Measurements from ENCODE around the gene CDC6. TPM values are rescaled to one million over a fixed set of nuclear protein-coding genes. Genes with fewer than 3 reads are reported as not detected.

CDC6 gene
- total and polyA plus RNA-seq, 2 of the 8 experiments (the other 6 are each of a cell fraction or from before 2014, with no cell fraction given) = 50.5 to 140 TPM

DNA sequence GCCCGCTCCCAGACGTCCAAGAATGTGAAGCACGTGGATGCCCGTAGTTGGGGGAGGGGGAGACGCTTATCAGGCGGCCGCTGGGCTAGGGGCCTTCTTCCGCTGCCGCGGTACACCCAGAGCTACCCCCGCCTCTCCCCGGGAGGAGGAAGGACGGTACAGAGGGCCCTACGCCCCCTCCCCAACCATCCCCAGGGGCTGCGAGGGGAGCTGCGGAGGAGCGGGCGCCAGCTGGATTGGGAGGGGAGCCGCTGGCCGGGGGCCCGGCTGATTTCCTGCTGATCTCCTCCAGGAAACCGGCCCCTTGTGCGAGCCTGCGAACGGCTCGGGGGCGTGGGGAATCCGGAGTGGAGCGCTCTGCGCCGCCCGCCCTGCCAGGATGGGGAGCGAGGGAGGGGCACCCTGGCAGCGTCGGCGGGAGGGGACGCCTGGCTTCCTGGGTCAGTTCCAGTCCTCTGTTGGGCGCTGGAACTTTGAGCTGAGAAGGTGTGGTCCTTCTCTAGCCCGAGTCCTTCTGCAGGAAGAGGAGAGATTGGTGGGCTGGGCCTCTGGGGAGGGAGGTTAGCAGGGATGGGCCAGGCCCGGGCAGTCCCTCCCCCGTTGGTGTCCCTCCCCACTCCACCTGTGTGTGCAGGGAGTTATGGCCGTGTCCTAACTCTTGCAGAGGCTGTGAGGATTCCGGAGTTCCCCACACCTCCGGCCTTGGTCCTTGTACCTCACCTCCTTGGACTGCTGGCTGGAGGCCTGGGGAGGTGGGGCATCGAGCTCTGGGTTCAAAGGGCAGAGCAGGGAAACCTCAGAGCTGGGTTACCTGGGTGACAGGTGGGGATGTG, 57.7 kb downstream of the CDC6 start (continued):
- TF ChIP-seq FOSL1 (IDR thresholded peaks at IDR 0.05; ENCODE audit: insufficient read depth, low read depth, low read length) (no peak), RBBP5 (IDR thresholded peaks at IDR 0.05; ENCODE audit: borderline replicate concordance, low read depth, low read length) (no peak), GABPA (IDR thresholded peaks at IDR 0.05; ENCODE audit: borderline replicate concordance, insufficient read depth, low read length) (no peak), RNF2 (IDR thresholded peaks at IDR 0.05; ENCODE audit: borderline replicate concordance, low read depth, low read length, missing control alignments, poor library complexity, severe bottlenecking) (no peak), ASH2L (IDR thresholded peaks at IDR 0.05; ENCODE audit: low read length) (peak; percentile 86), KDM4A (IDR thresholded peaks at IDR 0.05; ENCODE audit: low read depth, low read length, severe bottlenecking) (peak; percentile 68), SIRT6 (IDR thresholded peaks at IDR 0.05; ENCODE audit: low read length) (no peak), BCL11A (IDR thresholded peaks at IDR 0.05; ENCODE audit: low read depth in 2 of 2, low read length in 2 of 2) (no peak), TAF1 (IDR thresholded peaks at IDR 0.05; ENCODE audit: low read depth, low read length) (no peak), HDAC6 (IDR thresholded peaks at IDR 0.05; ENCODE audit: low read depth, low read length) (no peak), SP2 (IDR thresholded peaks at IDR 0.05; ENCODE audit: low read length) (no peak), ATF2 (IDR thresholded peaks at IDR 0.05; ENCODE audit: low read length) (no peak), SIN3A (conservative IDR thresholded peaks at IDR 0.05 in 1 of 2, IDR thresholded peaks at IDR 0.05 in 1 of 2; ENCODE audit: low read depth in 1 of 2, low read length in 2 of 2) (peak in 1 of 2 experiments; percentile 76; a peak in 1 of 4 replicates), PHF8 (conservative IDR thresholded peaks at IDR 0.05; ENCODE audit: low read depth, low read length) (no peak), ZNF274 (IDR thresholded peaks at IDR 0.05; ENCODE audit: borderline replicate concordance, extremely low read depth, low read length) (no peak)
- TF ChIP-seq, protein P1, sequence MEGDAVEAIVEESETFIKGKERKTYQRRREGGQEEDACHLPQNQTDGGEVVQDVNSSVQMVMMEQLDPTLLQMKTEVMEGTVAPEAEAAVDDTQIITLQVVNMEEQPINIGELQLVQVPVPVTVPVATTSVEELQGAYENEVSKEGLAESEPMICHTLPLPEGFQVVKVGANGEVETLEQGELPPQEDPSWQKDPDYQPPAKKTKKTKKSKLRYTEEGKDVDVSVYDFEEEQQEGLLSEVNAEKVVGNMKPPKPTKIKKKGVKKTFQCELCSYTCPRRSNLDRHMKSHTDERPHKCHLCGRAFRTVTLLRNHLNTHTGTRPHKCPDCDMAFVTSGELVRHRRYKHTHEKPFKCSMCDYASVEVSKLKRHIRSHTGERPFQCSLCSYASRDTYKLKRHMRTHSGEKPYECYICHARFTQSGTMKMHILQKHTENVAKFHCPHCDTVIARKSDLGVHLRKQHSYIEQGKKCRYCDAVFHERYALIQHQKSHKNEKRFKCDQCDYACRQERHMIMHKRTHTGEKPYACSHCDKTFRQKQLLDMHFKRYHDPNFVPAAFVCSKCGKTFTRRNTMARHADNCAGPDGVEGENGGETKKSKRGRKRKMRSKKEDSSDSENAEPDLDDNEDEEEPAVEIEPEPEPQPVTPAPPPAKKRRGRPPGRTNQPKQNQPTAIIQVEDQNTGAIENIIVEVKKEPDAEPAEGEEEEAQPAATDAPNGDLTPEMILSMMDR (IDR thresholded peaks at IDR 0.05; ENCODE audit: control extremely low read depth in 1 of 3, insufficient read depth in 1 of 3, low read depth in 1 of 3, low read length in 3 of 3) = no peak
- TF ChIP-seq, protein P2, sequence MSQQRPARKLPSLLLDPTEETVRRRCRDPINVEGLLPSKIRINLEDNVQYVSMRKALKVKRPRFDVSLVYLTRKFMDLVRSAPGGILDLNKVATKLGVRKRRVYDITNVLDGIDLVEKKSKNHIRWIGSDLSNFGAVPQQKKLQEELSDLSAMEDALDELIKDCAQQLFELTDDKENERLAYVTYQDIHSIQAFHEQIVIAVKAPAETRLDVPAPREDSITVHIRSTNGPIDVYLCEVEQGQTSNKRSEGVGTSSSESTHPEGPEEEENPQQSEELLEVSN (IDR thresholded peaks at IDR 0.05) = peak; percentile 91
